Hematopoietic multipotent progenitor cell treated with erythropoietin and hydrocortisone succinate and interleukin-3 and kit ligand, for 6 days (in vitro differentiated cells): ENCODE measurements around the gene IPO11.
"Not testable (repeated sequence)": the region's sequence is repeated elsewhere in the genome, so short reads cannot be mapped to it uniquely, and the experiment has no call there.

Experiments
- DNase-seq: peaks from one replicate; pipeline ENCODE4 v3.0.0-alpha.2; 2015

Gene IPO11

DNA sequence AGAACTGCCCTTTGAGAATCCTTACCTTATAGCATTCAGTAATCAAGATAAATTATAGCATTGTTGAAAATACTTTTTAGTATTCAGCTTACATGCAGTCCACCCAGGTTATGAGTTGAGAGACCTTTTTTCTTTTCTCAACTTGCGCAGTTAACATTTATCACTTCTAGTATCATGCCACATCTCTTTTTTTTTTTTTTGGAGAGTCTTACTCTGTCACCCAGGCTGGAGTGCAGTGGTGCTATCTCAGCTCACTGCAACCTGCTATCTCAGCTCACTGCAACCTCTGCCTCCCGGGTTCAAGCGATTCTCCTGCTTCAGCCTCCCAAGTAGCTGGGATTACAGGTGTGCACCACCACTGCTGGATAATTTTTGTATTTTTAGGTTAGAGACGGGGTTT is 195.1 kb downstream of the IPO11 start:
- DNase-seq: no peak

GRCh38 chr5:62608529-62609511 is 196.3 kb downstream of the IPO11 start:
- no peak for DNase-seq

DNA sequence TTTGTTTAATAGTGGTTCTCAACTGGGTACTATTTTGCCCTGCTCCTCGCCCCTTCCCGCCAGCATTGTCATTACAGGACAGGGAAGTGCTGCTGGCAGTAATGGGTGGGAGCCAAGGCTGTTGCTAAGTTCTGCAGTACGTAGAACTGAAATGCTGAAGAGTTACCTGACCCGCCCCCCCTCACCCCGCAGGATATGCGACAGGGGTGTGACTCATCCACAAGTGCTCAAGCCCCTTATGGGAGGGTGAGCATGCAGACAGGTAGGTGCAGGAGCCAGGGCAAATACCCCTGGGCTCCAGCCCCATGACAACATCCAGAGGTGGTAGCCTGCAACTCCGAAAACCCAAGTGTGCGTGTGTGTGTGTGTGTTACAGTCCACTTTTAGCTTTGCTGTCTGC is 201.8 kb downstream of the IPO11 start:
- no peak for DNase-seq

- DNase-seq: no peak
Measured at GRCh38 chr5:62616615-62617277, 204.2 kb downstream of the IPO11 start.

GRCh38 chr5:62617943-62618342 is 205.4 kb downstream of the IPO11 start:
- no peak for DNase-seq

GRCh38 chr5:62620761-62621160 is 208.2 kb downstream of the IPO11 start:
- no peak for DNase-seq

GRCh38 chr5:62621280-62621679 is 208.7 kb downstream of the IPO11 start:
- DNase-seq: no peak

- DNase-seq: no peak
Measured at GRCh38 chr5:62623271-62623670, 210.7 kb downstream of the IPO11 start.

DNA sequence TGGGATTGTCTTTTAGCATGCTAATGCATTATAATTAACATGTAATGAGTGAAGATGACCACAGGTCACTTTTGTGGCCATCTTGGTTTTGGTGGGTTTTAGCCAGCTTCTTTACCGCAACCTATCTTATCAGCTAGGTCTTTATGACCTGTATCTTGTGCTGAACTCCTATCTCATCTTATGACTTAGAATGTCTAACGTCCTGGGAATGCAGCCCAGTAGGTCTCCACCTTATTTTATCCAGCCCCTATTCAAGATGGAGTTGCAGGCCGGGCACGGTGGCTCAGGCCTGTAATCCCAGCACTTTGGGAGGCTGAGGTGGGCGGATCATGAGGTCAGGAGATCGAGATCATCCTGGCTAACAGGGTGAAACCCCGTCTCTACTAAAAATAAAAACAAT is 211.9 kb downstream of the IPO11 start:
- DNase-seq: not testable (repeated sequence)

GRCh38 chr5:62626534-62626933 is 214.0 kb downstream of the IPO11 start:
- no peak for DNase-seq

- no peak for DNase-seq
Measured at GRCh38 chr5:62627121-62627520, 214.6 kb downstream of the IPO11 start.

DNA sequence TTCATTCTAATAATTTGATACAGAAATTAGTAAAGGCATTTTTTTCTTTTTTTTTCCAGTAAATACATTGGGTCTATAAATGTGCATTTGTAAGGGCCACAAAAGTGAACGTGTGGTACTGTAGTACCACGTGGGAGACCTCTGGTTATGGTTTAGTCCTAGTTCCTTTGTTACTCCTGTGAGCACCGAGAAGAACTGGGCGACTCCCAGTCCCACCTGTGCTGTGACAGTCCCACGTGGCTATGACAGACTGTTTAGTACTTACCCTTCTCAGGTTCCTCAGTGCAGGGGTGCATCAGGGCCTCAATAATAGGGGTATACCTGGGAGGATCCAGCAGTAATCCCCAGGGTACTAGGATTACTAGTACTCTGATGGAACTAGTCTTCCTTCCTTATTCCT is 215.3 kb downstream of the IPO11 start:
- no peak for DNase-seq

DNA sequence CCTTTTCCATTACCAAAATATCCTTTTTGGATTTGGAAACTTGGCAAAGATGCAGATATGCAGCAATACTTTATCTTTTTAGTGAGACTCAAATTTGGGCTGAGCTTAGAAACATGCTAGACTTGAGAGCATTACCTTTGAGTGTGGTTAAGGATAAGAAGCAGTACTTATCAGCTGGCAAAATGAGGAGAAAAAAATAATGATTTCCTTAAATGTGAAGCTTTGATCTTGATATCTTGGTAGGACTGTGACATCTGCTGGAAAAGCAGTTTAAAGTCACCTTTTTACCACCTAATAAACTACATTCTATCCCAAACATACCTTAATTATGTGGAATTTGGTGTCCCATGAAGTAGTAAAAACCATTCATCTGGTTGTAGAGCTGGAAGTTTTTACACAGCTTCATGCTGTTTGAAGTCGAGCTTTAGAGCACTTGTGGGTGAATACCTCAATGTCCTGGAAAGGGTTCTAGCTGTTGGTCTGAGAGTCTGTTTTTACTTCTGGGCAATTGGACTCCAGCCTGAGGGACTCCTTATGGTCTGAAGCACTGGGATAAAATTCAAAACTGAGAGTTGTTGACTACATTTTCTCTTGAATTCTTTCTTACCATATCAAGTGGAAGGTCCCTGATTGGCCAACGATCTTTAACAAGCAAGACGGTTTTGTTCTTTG is 219.5 kb downstream of the IPO11 start:
- DNase-seq: peak; percentile 49

GRCh38 chr5:62633243-62633642 is 220.7 kb downstream of the IPO11 start:
- no peak for DNase-seq

DNA sequence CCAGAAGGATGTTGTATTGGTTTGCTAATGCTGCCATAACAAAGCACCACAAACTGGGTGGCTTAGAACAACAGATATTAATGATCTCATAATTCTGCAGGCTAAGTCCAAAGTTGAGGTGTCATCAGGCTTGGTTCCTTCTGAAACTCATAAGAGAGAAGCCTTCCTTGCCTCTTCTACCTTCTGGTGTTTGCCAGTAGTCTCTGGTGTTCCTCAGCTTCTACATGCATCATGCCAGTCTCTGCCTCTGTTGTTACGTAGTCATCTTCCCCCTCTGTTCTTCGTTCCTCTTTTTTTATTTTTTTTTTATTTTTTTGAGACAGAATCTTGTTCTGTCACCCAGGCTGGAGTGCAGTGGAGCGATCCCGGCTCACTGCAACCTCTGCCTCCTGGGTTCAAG is 227.9 kb downstream of the IPO11 start:
- DNase-seq: no peak

GRCh38 chr5:62642468-62642867 is 229.9 kb downstream of the IPO11 start:
- no peak for DNase-seq

DNA sequence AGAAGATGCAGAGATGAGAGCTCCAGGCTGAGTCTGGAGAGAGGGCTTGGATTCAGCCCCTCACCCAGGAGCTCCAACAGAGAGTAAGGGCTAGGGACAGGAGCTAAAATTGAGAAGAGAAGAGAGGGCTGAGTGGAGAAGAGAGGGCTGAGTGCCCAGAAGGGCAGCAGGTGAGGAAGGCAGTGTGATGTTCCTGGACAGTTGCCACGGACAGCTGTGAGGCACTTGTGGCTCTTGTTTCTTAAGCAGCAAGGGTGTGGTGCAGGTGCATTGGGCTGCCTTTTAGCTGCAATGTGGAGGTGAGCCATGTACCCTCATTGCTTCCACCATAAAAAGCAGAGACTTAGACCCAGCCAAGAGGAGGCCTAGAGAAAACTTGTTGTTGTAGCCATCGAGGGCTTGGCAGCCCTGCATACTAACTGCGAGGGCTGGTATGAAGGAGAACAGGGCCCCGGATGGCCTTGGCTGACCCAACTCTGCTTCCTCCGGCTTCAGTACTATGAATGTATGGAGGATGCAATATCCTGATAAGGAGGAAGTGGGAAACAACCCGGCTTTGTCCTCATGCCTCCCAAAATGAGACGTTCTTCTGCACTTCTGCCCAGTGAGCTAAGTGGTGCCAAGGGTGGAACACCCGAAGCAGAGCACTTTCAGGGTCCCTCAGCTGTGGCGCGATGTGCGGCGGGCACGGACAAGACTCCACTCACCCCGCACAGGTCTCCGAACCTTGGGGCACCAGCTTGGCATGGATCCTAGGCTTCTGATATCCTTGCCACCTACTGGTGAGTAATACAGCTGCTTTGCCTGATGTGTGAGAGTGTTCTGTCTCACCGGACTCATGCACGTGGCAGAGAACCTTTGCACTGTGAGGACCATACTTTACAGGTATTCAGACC is 231.2 kb downstream of the IPO11 start:
- DNase-seq: no peak

DNA sequence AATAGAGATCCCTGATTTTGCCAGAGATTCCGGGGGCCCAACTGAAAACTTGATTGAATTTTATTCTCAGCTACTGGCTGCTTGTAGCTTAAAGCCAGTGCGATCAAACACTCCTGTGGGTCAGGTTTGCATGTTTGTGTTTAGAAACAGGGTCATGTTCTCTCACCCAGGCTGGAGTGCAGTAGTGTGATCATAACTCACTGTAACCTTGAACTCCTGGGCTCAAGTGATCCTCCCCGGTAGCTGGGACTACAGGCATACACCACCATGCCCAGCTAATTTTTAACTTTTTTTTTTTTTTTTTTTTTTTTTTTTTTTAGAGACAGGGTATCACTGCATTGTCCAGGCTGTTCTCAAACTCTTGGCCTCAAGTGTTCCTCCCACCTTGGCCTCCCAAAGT is 232.7 kb downstream of the IPO11 start:
- no peak for DNase-seq

- DNase-seq: no peak
Measured at GRCh38 chr5:62647241-62647640, 234.7 kb downstream of the IPO11 start.

GRCh38 chr5:62649025-62649424 is 236.5 kb downstream of the IPO11 start:
- no peak for DNase-seq

DNA sequence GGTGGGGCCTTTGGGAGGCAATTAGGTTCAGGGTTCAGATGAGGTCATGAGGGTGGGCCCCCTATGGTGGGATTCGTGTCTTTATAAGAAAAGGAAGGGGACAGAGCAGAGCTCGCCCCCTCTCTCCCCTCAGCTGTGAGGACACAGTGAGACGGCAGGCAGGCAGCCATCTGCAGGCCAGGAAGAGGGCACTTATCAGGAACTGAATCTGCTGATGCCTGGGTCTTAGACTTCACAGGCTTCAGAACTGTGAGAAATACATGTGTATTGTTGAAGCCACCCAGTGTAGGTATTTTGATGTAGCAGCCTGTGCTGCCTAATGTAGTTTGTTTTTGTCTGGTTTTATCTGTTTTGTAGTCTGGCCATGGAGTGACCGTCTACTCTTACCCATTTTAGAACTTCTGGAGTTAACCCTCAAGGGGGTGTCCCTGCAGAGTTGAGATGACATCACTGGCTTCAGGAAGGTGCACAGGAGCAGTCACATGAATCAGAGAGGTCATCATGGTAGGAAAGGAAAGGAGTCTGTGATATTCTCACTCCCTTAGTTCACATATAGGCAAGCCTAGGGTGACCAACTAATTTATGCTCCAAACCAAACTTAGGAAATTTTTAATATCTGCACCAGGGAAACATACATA is 237.0 kb downstream of the IPO11 start:
- DNase-seq: peak; percentile 26

DNA sequence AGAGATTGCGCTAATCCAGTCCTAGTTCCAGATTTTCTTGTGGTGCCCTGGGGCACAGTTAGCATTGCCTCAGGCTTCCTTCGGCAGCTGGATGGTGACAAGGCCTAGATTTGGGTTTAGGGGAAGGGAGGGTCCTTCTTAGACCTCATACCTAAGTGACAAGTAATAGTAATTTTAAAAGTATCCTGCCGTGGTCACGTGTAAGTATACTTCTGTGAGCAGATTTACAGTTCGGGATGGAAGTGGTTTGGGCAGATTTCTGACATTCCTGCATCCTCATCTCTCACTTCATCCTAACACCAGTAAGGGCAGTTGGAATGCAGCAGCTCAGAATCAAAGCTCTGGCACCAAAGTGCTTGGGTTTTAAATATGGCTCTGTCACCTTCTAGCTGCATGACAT is 237.6 kb downstream of the IPO11 start:
- no peak for DNase-seq
